ENCODE measurements around the gene SOX2. TPM values are rescaled to one million over a fixed set of nuclear protein-coding genes. Genes with fewer than 3 reads are reported as not detected.
"Not testable (repeated sequence)": the region's sequence is repeated elsewhere in the genome, so short reads cannot be mapped to it uniquely, and the experiment has no call there.

SOX2 gene
- total RNA-seq, 4 donors from 2014 or later = 0.21 to 1.5 (median 0.63) TPM

- H3K9me3 ChIP-seq = no peaks in the 10 kb centered on the region
- no peak overlapping the region for H3K4me3 ChIP-seq
- 53% methylated on average over 3 of the region's 3 CpGs for whole genome bisulfite sequencing
- no peaks in the 10 kb centered on the region for H3K36me3 ChIP-seq
- H3K4me1 ChIP-seq = no peaks in the 10 kb centered on the region
- no peak overlapping the region for H3K27ac ChIP-seq
- no peak for TF ChIP-seq POLR2A (IDR thresholded peaks at IDR 0.05)
- no peak for TF ChIP-seq EP300 (IDR thresholded peaks at IDR 0.05)
- TF ChIP-seq CTCF (IDR thresholded peaks at IDR 0.05) = no peak
- no peak for TF ChIP-seq POLR2AphosphoS5 (IDR thresholded peaks at IDR 0.05)
- DNase-seq (ENCODE audit: low spot score in 2 of 2) = no peak
- H3K27me3 ChIP-seq = peaks cover 17% of the 10 kb centered on the region
Observed at GRCh38 chr3:181755959-181756358, 44.2 kb downstream of the SOX2 start.

GRCh38 chr3:181756645-181757297 is 45.0 kb downstream of the SOX2 start:
- H3K4me3 ChIP-seq = no peak overlapping the region
- DNase-seq (ENCODE audit: low spot score in 2 of 2) = no peak
- no peaks in the 10 kb centered on the region for H3K4me1 ChIP-seq
- H3K36me3 ChIP-seq = no peaks in the 10 kb centered on the region
- TF ChIP-seq POLR2A (IDR thresholded peaks at IDR 0.05) (no peak), EP300 (IDR thresholded peaks at IDR 0.05) (no peak), CTCF (IDR thresholded peaks at IDR 0.05) (no peak), POLR2AphosphoS5 (IDR thresholded peaks at IDR 0.05) (no peak)
- H3K9me3 ChIP-seq = no peaks in the 10 kb centered on the region
- no peak overlapping the region for H3K27ac ChIP-seq
- 35% methylated on average over 3 of the region's 3 CpGs for WGBS
- peaks cover 17% of the 10 kb centered on the region for H3K27me3 ChIP-seq

- DNase-seq (ENCODE audit: low spot score in 2 of 2) = no peak
- Histone ChIP-seq H3K4me3 (no peak overlapping the region), H3K27me3 (peaks cover 17% of the 10 kb centered on the region), H3K27ac (no peak overlapping the region), H3K9me3 (no peaks in the 10 kb centered on the region), H3K4me1 (no peaks in the 10 kb centered on the region), H3K36me3 (no peaks in the 10 kb centered on the region)
- 39% methylated on average over 3 of the region's 3 CpGs for WGBS
- TF ChIP-seq EP300 (IDR thresholded peaks at IDR 0.05) = no peak
- no peak for TF ChIP-seq POLR2A (IDR thresholded peaks at IDR 0.05)
- no peak for TF ChIP-seq CTCF (IDR thresholded peaks at IDR 0.05)
- TF ChIP-seq POLR2AphosphoS5 (IDR thresholded peaks at IDR 0.05) = no peak
Observed at GRCh38 chr3:181757694-181758306, 46.1 kb downstream of the SOX2 start.

GRCh38 chr3:181761906-181762305 is 50.2 kb downstream of the SOX2 start:
- Histone ChIP-seq H3K9me3 (no peaks in the 10 kb centered on the region), H3K4me3 (no peak overlapping the region), H3K36me3 (no peaks in the 10 kb centered on the region), H3K27ac (no peak overlapping the region), H3K4me1 (no peaks in the 10 kb centered on the region), H3K27me3 (no peaks in the 10 kb centered on the region)
- no peak for DNase-seq (ENCODE audit: low spot score in 2 of 2)
- WGBS = 62% methylated on average over 6 of the region's 6 CpGs
- no peak for TF ChIP-seq CTCF (IDR thresholded peaks at IDR 0.05)
- no peak for TF ChIP-seq POLR2AphosphoS5 (IDR thresholded peaks at IDR 0.05)
- no peak for TF ChIP-seq POLR2A (IDR thresholded peaks at IDR 0.05)
- TF ChIP-seq EP300 (IDR thresholded peaks at IDR 0.05) = no peak

GRCh38 chr3:181764033-181764432 is 52.3 kb downstream of the SOX2 start:
- H3K4me1 ChIP-seq; DNase-seq (ENCODE audit: low spot score in 2 of 2); H3K27ac ChIP-seq; H3K9me3 ChIP-seq; H3K27me3 ChIP-seq; H3K4me3 ChIP-seq; H3K36me3 ChIP-seq: not testable (repeated sequence)
- WGBS = 87% methylated on average over 5 of the region's 5 CpGs
